Naive thymus-derived CD4-positive, alpha-beta T cell (primary cell): ENCODE measurements around the gene DIABLO. TPM values are rescaled to one million over a fixed set of nuclear protein-coding genes. Genes with fewer than 3 reads are reported as not detected.
"Not testable (repeated sequence)": the region's sequence is repeated elsewhere in the genome, so short reads cannot be mapped to it uniquely, and the experiment has no call there.

Source experiments
- ATAC-seq: fragments of 150-1000 bp; cut with Tn5 transposase; 2 replicates; pipeline ENCODE4 v1.10.0; 2021; ENCODE audit warnings: mild to moderate bottlenecking, moderate library complexity
- CTCF ChIA-PET: fragments of 350-600 bp; sonication (Branson Sonifier 250); formaldehyde crosslinking; loops from one replicate; lab custom pipeline; 2021; ENCODE audit warnings: antibody characterized with exemption; lab: Charles Lee
- POLR2A ChIA-PET: fragments of 350-600 bp; sonication (Branson Sonifier 250); formaldehyde crosslinking; loops from one replicate; lab custom pipeline; 2021; ENCODE audit warnings: antibody characterized with exemption, inconsistent platforms; lab: Charles Lee
- DNase-seq, 9 donors: peaks; one replicate each; pipeline versions ENCODE4 v3.0.0 to v3.0.0-alpha.2; 2020 to 2022; ENCODE audit warnings: mixed read lengths in 1 of 9
- H3K27ac ChIP-seq: one replicate; pipeline ENCODE4 v1.7.0; 2013; ENCODE audit warnings: mild to moderate bottlenecking, low read depth, low read length, moderate library complexity
- H3K27me3 ChIP-seq, 2 donors: one replicate each; pipeline ENCODE4 v1.7.0; 2013; ENCODE audit warnings: low read length in 2 of 2, mild to moderate bottlenecking in 2 of 2, moderate library complexity in 2 of 2; ENCODE audit not compliant: control insufficient read depth in 2 of 2, insufficient read depth in 2 of 2
- H3K36me3 ChIP-seq, 3 experiments: 1 replicate in 2 of 3; 2 replicates in 1 of 3; pipeline ENCODE4 v1.7.0; 2013; ENCODE audit warnings: low read length in 3 of 3, mild to moderate bottlenecking in 3 of 3, moderate library complexity in 1 of 3; ENCODE audit not compliant: insufficient read depth in 3 of 3, control insufficient read depth in 2 of 3
- H3K4me1 ChIP-seq, 2 donors: one replicate each; pipeline ENCODE4 v1.7.0; 2013; ENCODE audit warnings: low read length in 2 of 2, mild to moderate bottlenecking in 2 of 2, moderate library complexity in 1 of 2; ENCODE audit not compliant: control insufficient read depth in 2 of 2, insufficient read depth in 2 of 2
- H3K4me3 ChIP-seq: 2 replicates; pipeline ENCODE4 v1.7.0; 2013; ENCODE audit warnings: mild to moderate bottlenecking, low read length
- H3K9me3 ChIP-seq, 3 experiments: 1 replicate in 2 of 3; 2 replicates in 1 of 3; pipeline ENCODE4 v1.7.0; 2013; ENCODE audit warnings: low read length in 3 of 3; ENCODE audit not compliant: control insufficient read depth in 2 of 3
- H3K27ac Mint-ChIP-seq, 9 donors: one replicate each; pipeline ENCODE4 v1.8.0; 2020 to 2022; ENCODE audit warnings: mixed read lengths in 9 of 9, mild to moderate bottlenecking in 8 of 9, moderate library complexity in 5 of 9, inconsistent platforms in 2 of 9
- H3K27me3 Mint-ChIP-seq, 5 donors: one replicate each; pipeline ENCODE4 v1.8.0; 2021 to 2022; ENCODE audit warnings: mixed read lengths in 5 of 5, mild to moderate bottlenecking in 1 of 5
- H3K36me3 Mint-ChIP-seq, 5 donors: one replicate each; pipeline ENCODE4 v1.8.0; 2020 to 2022; ENCODE audit warnings: mixed read lengths in 5 of 5, mild to moderate bottlenecking in 3 of 5, inconsistent platforms in 1 of 5
- H3K4me1 Mint-ChIP-seq, 7 donors: one replicate each; pipeline ENCODE4 v1.8.0; 2020 to 2022; ENCODE audit warnings: mixed read lengths in 7 of 7, mild to moderate bottlenecking in 3 of 7, inconsistent platforms in 1 of 7
- H3K4me3 Mint-ChIP-seq, 10 donors: one replicate each; pipeline ENCODE4 v1.8.0; 2020 to 2022; ENCODE audit warnings: mild to moderate bottlenecking in 10 of 10, mixed read lengths in 10 of 10, moderate library complexity in 6 of 10, inconsistent platforms in 2 of 10
- H3K9me3 Mint-ChIP-seq, 11 donors: one replicate each; pipeline ENCODE4 v1.8.0; 2020 to 2022; ENCODE audit warnings: mixed read lengths in 11 of 11, mild to moderate bottlenecking in 4 of 11, inconsistent platforms in 1 of 11, moderate library complexity in 1 of 11
- intact Hi-C, 2 donors: fragments of 100-400 bp; cut with micrococcal nuclease; formaldehyde crosslinking; loops; one replicate each; pipeline ENCODE4 v1.15.1; 2023
- polyA plus RNA-seq, 2 donors: library from polyadenylated mRNA; unstranded; fragments of 300-500 nt; fragmentation: Illumina TruSeq; gene quantifications; one replicate each; pipeline ENCODE4 v1.2.3, GENCODE V29; 2021
- total RNA-seq, 6 experiments: library from RNA in 5 of 6; stranded (reverse) in 5 of 6; gene quantifications; 1 replicate in 5 of 6; 2 replicates in 1 of 6; pipeline ENCODE4 v1.2.3 and lab custom pipeline; 2021 to 2026

The DIABLO gene
- total and polyA plus RNA-seq, 7 experiments from 2014 or later, result 41.3 to 94.1 (median 58.3) TPM

DNA sequence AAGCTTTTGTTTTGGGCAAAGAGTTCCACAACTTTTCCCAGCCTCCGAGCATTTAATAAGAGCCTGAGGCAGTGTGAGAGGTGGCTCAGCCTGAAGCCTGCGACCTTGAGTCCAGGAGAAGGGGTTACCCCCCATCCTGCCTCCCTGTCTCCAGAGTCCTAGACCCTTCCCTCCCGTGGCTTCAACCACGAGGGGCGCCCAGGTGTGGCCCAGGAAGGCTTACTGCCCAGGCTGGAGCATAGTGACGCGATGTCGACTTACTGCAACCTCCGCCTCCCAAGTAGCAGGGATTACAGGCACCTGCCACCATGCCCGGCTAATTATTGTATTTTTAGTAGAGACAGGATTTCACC is 42.3 kb downstream of the DIABLO start:
- H3K27ac Mint-ChIP-seq, result no peak overlapping the region
- no peaks in the 10 kb centered on the region for H3K36me3 Mint-ChIP-seq
- no peaks in the 10 kb centered on the region for H3K9me3 Mint-ChIP-seq
- Histone ChIP-seq H3K9me3 (no peaks in the 10 kb centered on the region), H3K4me3 (no peak overlapping the region), H3K27me3 (no peaks in the 10 kb centered on the region), H3K4me1 (peaks cover 0 to 3% of the 10 kb centered on the region in 2 donors), H3K36me3 (no peaks in the 10 kb centered on the region), H3K27ac (no peak overlapping the region)
- POLR2A ChIA-PET, result no interaction called here
- H3K4me1 Mint-ChIP-seq, result peaks cover 0 to 13% (median 8%) of the 10 kb centered on the region in 7 donors
- peak overlapping the region; percentile 18 to 80 (median 54) for H3K4me3 Mint-ChIP-seq
- H3K27me3 Mint-ChIP-seq, result peaks cover 0 to 26% (median 0%) of the 10 kb centered on the region in 5 donors
- intact Hi-C loops, result no loop called here
- CTCF ChIA-PET, result interaction anchor here (1.2 kb wide), 1 partner anchor 16 kb away, joined by 3 read pairs; no protein-coding TSS in a partner anchor
- DNase-seq (no peak), ATAC-seq (no peak)

- Mint-ChIP-seq H3K27ac (peak within 1 kb of the TSS in 4 of 9 donors; percentile 21 to 46 (median 39)), H3K4me1 (peaks cover 0 to 13% (median 8%) of the 10 kb centered on the region in 7 donors), H3K27me3 (peaks cover 0 to 26% (median 0%) of the 10 kb centered on the region in 5 donors), H3K4me3 (peak within 1 kb of the TSS; percentile 72 to 85 (median 80)), H3K36me3 (no peaks in the 10 kb centered on the region), H3K9me3 (no peaks in the 10 kb centered on the region)
- CTCF ChIA-PET, result interaction anchor here (1.2 kb wide), 1 partner anchor 16 kb away, joined by 3 read pairs; no protein-coding TSS in a partner anchor
- peak within 1 kb of the TSS; percentile 50 for H3K4me3 ChIP-seq
- ATAC-seq (peak; percentile 80), DNase-seq (peak in 7 of 9 donors; percentile 26 to 41 (median 35))
- no peaks in the 10 kb centered on the region for H3K36me3 ChIP-seq
- no peaks in the 10 kb centered on the region for H3K27me3 ChIP-seq
- H3K27ac ChIP-seq, result no peak within 1 kb of the TSS
- H3K4me1 ChIP-seq, result peaks cover 0 to 3% of the 10 kb centered on the region in 2 donors
- H3K9me3 ChIP-seq, result no peaks in the 10 kb centered on the region
- POLR2A ChIA-PET, result no interaction called here
- intact Hi-C loops, result no loop called here
These were observed 42.8 kb downstream of the DIABLO start, which contains the start of gene LRRC43 for GRCh38 chr12:122182887-122183587. Gene LRRC43, plus strand, starts transcription at chr12:122183123. Its CDS starts 22 bp downstream, at chr12:122183145.

GRCh38 chr12:122176473-122176872 is 49.4 kb downstream of the DIABLO start:
- H3K36me3 ChIP-seq, H3K27me3 Mint-ChIP-seq, H3K36me3 Mint-ChIP-seq, CTCF ChIA-PET, POLR2A ChIA-PET, H3K27ac ChIP-seq, H3K4me3 ChIP-seq, H3K4me3 Mint-ChIP-seq, ATAC-seq, H3K4me1 ChIP-seq, H3K9me3 ChIP-seq, H3K27ac Mint-ChIP-seq, H3K4me1 Mint-ChIP-seq, H3K9me3 Mint-ChIP-seq, intact Hi-C loops, DNase-seq, H3K27me3 ChIP-seq: not testable (repeated sequence)

DNA sequence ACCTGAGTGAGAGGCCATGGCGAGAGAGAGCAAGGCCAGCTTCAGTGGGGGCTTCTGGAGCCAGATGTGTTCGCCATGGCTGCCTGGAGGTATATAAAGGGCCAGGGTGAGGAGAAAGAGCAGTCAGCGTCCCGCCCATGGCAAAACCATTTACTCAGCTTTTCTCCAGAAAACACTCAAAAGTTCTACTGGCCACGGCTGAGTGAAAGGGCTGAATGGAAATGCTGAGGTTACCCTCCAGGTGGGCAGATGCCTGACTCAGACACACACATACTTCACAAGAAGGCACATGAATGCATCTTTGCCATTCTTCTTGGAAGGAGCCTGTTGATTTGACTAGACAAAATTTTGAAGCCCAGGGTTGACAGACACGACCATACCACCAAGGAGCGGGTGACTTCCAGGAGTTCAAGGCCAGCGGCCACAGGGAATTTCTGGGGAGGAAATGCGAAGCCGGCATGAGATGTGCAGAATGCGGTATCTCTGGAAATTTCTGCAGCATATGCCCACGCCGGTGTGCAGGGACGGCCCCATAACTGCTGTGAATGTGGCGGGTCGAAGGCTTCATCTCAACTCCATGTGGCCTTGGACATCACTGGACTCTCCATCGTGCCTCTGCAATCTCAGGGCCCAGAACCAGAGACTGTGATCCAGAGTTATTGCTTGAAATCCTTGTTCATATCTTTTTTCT is 51.6 kb downstream of the DIABLO start, which contains the start of gene IL31:
IL31 (minus strand) TSS at position 67 of the 691 bp plus-strand sequence; CDS start at position 18, 49 bp downstream.
- Mint-ChIP-seq H3K4me3 (no peak within 1 kb of the TSS), H3K36me3 (no peaks in the 10 kb centered on the region), H3K27me3 (peaks cover 0 to 5% (median 0%) of the 10 kb centered on the region in 5 donors), H3K27ac (peak within 1 kb of the TSS in 1 of 9 donors; percentile 26), H3K4me1 (peaks cover 0 to 1% (median 0%) of the 10 kb centered on the region in 7 donors), H3K9me3 (no peaks in the 10 kb centered on the region)
- intact Hi-C loops, result no loop called here
- DNase-seq (no peak), ATAC-seq (no peak)
- Histone ChIP-seq H3K9me3 (no peaks in the 10 kb centered on the region), H3K36me3 (no peaks in the 10 kb centered on the region), H3K27ac (no peak within 1 kb of the TSS), H3K27me3 (no peaks in the 10 kb centered on the region), H3K4me1 (no peaks in the 10 kb centered on the region), H3K4me3 (no peak within 1 kb of the TSS)
- ChIA-PET POLR2A (no interaction called here), CTCF (no interaction called here)

GRCh38 chr12:122172262-122172939 is 53.5 kb downstream of the DIABLO start:
- Histone ChIP-seq H3K27ac (no peak overlapping the region), H3K27me3 (no peaks in the 10 kb centered on the region), H3K36me3 (no peaks in the 10 kb centered on the region), H3K9me3 (no peaks in the 10 kb centered on the region), H3K4me3 (no peak overlapping the region), H3K4me1 (no peaks in the 10 kb centered on the region)
- intact Hi-C loops, result no loop called here
- ChIA-PET CTCF (interaction anchor here (0.6 kb wide), 1 partner anchor 37 kb away, joined by 3 read pairs; no protein-coding TSS in a partner anchor), POLR2A (no interaction called here)
- Mint-ChIP-seq H3K27me3 (peaks cover 0 to 5% (median 0%) of the 10 kb centered on the region in 5 donors), H3K4me3 (no peak overlapping the region), H3K36me3 (no peaks in the 10 kb centered on the region), H3K27ac (no peak overlapping the region), H3K9me3 (no peaks in the 10 kb centered on the region), H3K4me1 (no peaks in the 10 kb centered on the region)
- ATAC-seq, result no peak
- no peak for DNase-seq

DNA sequence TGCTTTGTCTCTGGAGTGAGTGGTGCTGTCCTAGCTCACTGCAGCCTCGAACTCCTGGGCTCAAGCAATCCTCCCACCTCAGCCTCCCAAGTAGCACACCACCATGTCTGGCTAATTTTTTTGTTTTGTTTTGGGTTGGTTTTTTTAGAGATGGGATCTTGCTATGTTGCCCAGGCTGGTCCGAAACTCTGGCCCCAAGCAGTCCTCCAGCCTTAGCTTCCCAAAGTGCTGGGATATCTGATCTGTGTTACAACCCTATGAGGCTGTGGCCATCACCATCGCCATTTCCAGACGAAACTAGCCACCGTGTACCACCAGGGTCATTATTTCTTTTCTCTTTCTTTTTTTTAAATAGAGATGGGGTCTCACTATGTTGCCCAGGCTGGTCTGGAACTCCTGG is 54.5 kb downstream of the DIABLO start:
- ChIA-PET CTCF (no interaction called here), POLR2A (no interaction called here)
- Histone ChIP-seq H3K9me3 (no peaks in the 10 kb centered on the region), H3K36me3 (no peaks in the 10 kb centered on the region), H3K4me1 (peaks cover 0 to 6% of the 10 kb centered on the region in 2 donors), H3K27ac (no peak overlapping the region), H3K27me3 (no peaks in the 10 kb centered on the region), H3K4me3 (no peak overlapping the region)
- Mint-ChIP-seq H3K27me3 (peaks cover 0 to 5% (median 0%) of the 10 kb centered on the region in 5 donors), H3K4me1 (peaks cover 0 to 7% (median 0%) of the 10 kb centered on the region in 7 donors), H3K36me3 (no peaks in the 10 kb centered on the region), H3K9me3 (no peaks in the 10 kb centered on the region), H3K27ac (no peak overlapping the region), H3K4me3 (no peak overlapping the region)
- intact Hi-C loops, result no loop called here
- DNase-seq (no peak), ATAC-seq (no peak)
